ENCODE measurements around the gene F2RL3. TPM values are rescaled to one million over a fixed set of nuclear protein-coding genes. Genes with fewer than 3 reads are reported as not detected.

F2RL3 gene
- total and polyA plus RNA-seq, 9 of the 15 experiments (the other 6 are each of a cell fraction or from before 2014, with no cell fraction given): 1.4 to 27.6 (median 11.9) TPM

DNA sequence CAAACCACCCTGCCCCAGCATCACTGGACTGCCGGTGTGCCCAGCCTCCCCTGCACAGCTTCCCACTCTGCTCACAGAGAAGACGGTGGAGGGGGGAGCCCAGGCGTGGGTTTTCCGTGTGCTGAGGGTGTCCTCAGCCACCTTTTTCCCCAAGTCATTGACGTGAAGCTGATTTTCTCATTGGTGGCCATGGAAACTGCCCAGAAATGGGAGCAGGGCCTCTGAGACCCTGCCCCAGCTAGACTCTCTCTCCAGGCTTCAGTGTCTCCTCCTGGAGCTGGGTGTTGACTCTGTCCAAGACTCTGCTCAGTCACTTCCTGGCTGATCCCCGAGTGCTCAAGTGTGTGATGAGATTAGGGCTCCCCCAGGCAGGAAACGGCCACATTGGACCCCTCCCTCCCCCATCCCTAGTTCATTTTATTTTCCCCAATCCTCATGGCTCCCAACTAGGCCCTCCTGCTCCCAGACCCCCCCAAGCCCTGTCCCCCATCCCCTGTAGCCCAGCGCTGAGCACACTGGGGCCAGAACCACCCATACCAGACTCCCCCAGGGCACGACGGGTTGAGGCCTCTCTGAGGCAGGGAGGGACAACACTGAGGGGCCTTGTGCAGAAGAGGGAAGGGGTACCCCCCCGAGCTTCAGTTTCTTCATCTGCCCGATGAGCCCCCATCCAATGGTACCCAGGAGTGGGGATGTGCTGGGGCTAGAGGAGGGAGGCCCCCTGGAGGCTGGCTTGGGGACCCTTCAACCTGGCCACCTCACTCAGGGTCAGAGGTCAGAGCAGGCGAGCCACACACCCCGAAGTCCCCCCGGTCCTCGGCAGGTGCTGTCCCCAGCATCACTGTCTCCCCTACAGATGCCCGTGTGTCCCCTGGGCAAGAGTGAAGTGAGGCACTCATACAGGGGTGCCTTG is 1.2 kb upstream of the F2RL3 start (continued):
- no peak for TF ChIP-seq PRPF4 (IDR thresholded peaks at IDR 0.05; ENCODE audit: insufficient read depth, low read depth, low read length, poor library complexity, severe bottlenecking)
- no peak for TF ChIP-seq KAT2B (IDR thresholded peaks at IDR 0.05; ENCODE audit: low read depth, low read length)
- no peak for TF ChIP-seq ELF2 (CRISPR knock-in tag; IDR thresholded peaks at IDR 0.05)
- TF ChIP-seq, protein P1, sequence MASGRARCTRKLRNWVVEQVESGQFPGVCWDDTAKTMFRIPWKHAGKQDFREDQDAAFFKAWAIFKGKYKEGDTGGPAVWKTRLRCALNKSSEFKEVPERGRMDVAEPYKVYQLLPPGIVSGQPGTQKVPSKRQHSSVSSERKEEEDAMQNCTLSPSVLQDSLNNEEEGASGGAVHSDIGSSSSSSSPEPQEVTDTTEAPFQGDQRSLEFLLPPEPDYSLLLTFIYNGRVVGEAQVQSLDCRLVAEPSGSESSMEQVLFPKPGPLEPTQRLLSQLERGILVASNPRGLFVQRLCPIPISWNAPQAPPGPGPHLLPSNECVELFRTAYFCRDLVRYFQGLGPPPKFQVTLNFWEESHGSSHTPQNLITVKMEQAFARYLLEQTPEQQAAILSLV (tag; IDR thresholded peaks at IDR 0.05): no peak
- TF ChIP-seq ADNP (tag; IDR thresholded peaks at IDR 0.05): no peak
- TF ChIP-seq ARID2 (IDR thresholded peaks at IDR 0.05): no peak
- no peak; the same call in 1 of the 2 replicates for TF ChIP-seq ZFX (CRISPR knock-in tag; IDR thresholded peaks at IDR 0.05)
- no peak for TF ChIP-seq NFATC3 (IDR thresholded peaks at IDR 0.05)
- TF ChIP-seq, protein P2, sequence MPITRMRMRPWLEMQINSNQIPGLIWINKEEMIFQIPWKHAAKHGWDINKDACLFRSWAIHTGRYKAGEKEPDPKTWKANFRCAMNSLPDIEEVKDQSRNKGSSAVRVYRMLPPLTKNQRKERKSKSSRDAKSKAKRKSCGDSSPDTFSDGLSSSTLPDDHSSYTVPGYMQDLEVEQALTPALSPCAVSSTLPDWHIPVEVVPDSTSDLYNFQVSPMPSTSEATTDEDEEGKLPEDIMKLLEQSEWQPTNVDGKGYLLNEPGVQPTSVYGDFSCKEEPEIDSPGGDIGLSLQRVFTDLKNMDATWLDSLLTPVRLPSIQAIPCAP (CRISPR knock-in tag; IDR thresholded peaks at IDR 0.05; ENCODE audit: borderline replicate concordance): no peak
- TF ChIP-seq, protein P3, sequence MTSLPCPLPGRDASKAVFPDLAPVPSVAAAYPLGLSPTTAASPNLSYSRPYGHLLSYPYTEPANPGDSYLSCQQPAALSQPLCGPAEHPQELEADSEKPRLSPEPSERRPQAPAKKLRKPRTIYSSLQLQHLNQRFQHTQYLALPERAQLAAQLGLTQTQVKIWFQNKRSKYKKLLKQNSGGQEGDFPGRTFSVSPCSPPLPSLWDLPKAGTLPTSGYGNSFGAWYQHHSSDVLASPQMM (CRISPR knock-in tag; IDR thresholded peaks at IDR 0.05): no peak
- no peak for TF ChIP-seq PHTF2 (CRISPR knock-in tag; IDR thresholded peaks at IDR 0.05)
- peak; percentile 34; the same call in 1 of the 2 replicates for TF ChIP-seq NCOA1 (IDR thresholded peaks at IDR 0.05; ENCODE audit: low read depth)
- no peak for TF ChIP-seq ZNF140 (CRISPR knock-in tag; IDR thresholded peaks at IDR 0.05)
- TF ChIP-seq ELF4 (CRISPR knock-in tag; IDR thresholded peaks at IDR 0.05): no peak
- no peak for TF ChIP-seq ZNF146 (CRISPR knock-in tag; IDR thresholded peaks at IDR 0.05; ENCODE audit: unreplicated experiment)
- TF ChIP-seq HDAC1 (IDR thresholded peaks at IDR 0.05): no peak
- TF ChIP-seq RBM22 (IDR thresholded peaks at IDR 0.05; ENCODE audit: low read depth, low read length, poor library complexity, severe bottlenecking): peak; percentile 21
- TF ChIP-seq HMGN3 (IDR thresholded peaks at IDR 0.05; ENCODE audit: borderline replicate concordance, extremely low read depth, insufficient read length, low read depth, low read length): no peak
- TF ChIP-seq ZNF707 (CRISPR knock-in tag; conservative IDR thresholded peaks at IDR 0.05): no peak
- TF ChIP-seq, protein P4, sequence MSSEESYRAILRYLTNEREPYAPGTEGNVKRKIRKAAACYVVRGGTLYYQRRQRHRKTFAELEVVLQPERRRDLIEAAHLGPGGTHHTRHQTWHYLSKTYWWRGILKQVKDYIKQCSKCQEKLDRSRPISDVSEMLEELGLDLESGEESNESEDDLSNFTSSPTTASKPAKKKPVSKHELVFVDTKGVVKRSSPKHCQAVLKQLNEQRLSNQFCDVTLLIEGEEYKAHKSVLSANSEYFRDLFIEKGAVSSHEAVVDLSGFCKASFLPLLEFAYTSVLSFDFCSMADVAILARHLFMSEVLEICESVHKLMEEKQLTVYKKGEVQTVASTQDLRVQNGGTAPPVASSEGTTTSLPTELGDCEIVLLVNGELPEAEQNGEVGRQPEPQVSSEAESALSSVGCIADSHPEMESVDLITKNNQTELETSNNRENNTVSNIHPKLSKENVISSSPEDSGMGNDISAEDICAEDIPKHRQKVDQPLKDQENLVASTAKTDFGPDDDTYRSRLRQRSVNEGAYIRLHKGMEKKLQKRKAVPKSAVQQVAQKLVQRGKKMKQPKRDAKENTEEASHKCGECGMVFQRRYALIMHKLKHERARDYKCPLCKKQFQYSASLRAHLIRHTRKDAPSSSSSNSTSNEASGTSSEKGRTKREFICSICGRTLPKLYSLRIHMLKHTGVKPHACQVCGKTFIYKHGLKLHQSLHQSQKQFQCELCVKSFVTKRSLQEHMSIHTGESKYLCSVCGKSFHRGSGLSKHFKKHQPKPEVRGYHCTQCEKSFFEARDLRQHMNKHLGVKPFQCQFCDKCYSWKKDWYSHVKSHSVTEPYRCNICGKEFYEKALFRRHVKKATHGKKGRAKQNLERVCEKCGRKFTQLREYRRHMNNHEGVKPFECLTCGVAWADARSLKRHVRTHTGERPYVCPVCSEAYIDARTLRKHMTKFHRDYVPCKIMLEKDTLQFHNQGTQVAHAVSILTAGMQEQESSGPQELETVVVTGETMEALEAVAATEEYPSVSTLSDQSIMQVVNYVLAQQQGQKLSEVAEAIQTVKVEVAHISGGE (CRISPR knock-in tag; IDR thresholded peaks at IDR 0.05): peak in 1 of 3 experiments; percentile 69; a peak in 2 of 6 replicates
- TF ChIP-seq PYGO2 (tag; IDR thresholded peaks at IDR 0.05): no peak
- TF ChIP-seq ZNF134 (CRISPR knock-in tag; conservative IDR thresholded peaks at IDR 0.05): no peak
